ENCODE measurements around the gene MYBL2. TPM values are rescaled to one million over a fixed set of nuclear protein-coding genes. Genes with fewer than 3 reads are reported as not detected.

MYBL2 gene
- total and polyA plus RNA-seq, 2 experiments from 2014 or later = 3.5 to 13.8 TPM

GRCh38 chr20:43720007-43720406 lies 53.1 kb downstream of the MYBL2 start:
- no peak overlapping the region for H3K4me2 ChIP-seq
- WGBS (ENCODE audit: low lambda C conversion rate, missing lambda C conversion rate) = 94% methylated on average over 1 of the region's 1 CpG
- TF ChIP-seq EZH2phosphoT487 (IDR thresholded peaks at IDR 0.05; ENCODE audit: low read depth, severe bottlenecking, unreplicated experiment) = no peak
- no peak for TF ChIP-seq CTCF (IDR thresholded peaks at IDR 0.05; ENCODE audit: poor library complexity)
- no peak for TF ChIP-seq EZH2 (IDR thresholded peaks at IDR 0.05; ENCODE audit: borderline replicate concordance)

GRCh38 chr20:43721097-43721428 lies 54.1 kb downstream of the MYBL2 start:
- Histone ChIP-seq H3K36me3 (replicated peaks; ENCODE audit: insufficient read depth, low read depth) (no peaks in the 10 kb centered on the region), H3K79me2 (no peaks in the 10 kb centered on the region), H3K9me2 (replicated peaks; ENCODE audit: insufficient read depth) (no peaks in the 10 kb centered on the region), H4K20me1 (ENCODE audit: insufficient read depth, poor library complexity, severe bottlenecking) (no peaks in the 10 kb centered on the region), H3K27me3 (no peaks in the 10 kb centered on the region), H3K4me2 (no peak overlapping the region), H3K4me3 (no peak overlapping the region), H3K9me3 (ENCODE audit: low read depth) (no peaks in the 10 kb centered on the region), H3K27ac (no peak overlapping the region), H2AFZ (no peak overlapping the region), H3K4me1 (ENCODE audit: insufficient read depth) (no peaks in the 10 kb centered on the region)
- WGBS (ENCODE audit: low lambda C conversion rate, missing lambda C conversion rate) = 4% methylated on average over 2 of the region's 2 CpGs
- TF ChIP-seq EZH2 (IDR thresholded peaks at IDR 0.05; ENCODE audit: borderline replicate concordance) (no peak), CTCF (IDR thresholded peaks at IDR 0.05; ENCODE audit: poor library complexity) (no peak)
- no peak for DNase-seq (ENCODE audit: low spot score)

More at GRCh38 chr20:43720007-43720406, 53.1 kb downstream of the MYBL2 start:
- H3K36me3 ChIP-seq (replicated peaks; ENCODE audit: insufficient read depth, low read depth) = no peaks in the 10 kb centered on the region
- no peak for DNase-seq (ENCODE audit: low spot score)
- H3K27ac ChIP-seq = no peak overlapping the region
- no peaks in the 10 kb centered on the region for H3K4me1 ChIP-seq (ENCODE audit: insufficient read depth)
- no peaks in the 10 kb centered on the region for H3K9me2 ChIP-seq (replicated peaks; ENCODE audit: insufficient read depth)
- H3K9me3 ChIP-seq (ENCODE audit: low read depth) = no peaks in the 10 kb centered on the region
- no peaks in the 10 kb centered on the region for H3K79me2 ChIP-seq
- H3K27me3 ChIP-seq = no peaks in the 10 kb centered on the region
- H3K4me3 ChIP-seq = no peak overlapping the region
- H2AFZ ChIP-seq = no peak overlapping the region
- H4K20me1 ChIP-seq (ENCODE audit: insufficient read depth, poor library complexity, severe bottlenecking) = no peaks in the 10 kb centered on the region

GRCh38 chr20:43721429-43722152 lies 54.7 kb downstream of the MYBL2 start:
- Histone ChIP-seq H3K27me3 (no peaks in the 10 kb centered on the region), H3K4me2 (no peak overlapping the region), H3K4me1 (ENCODE audit: insufficient read depth) (no peaks in the 10 kb centered on the region), H3K79me2 (no peaks in the 10 kb centered on the region), H3K36me3 (replicated peaks; ENCODE audit: insufficient read depth, low read depth) (no peaks in the 10 kb centered on the region), H2AFZ (no peak overlapping the region), H3K9me2 (replicated peaks; ENCODE audit: insufficient read depth) (no peaks in the 10 kb centered on the region), H3K4me3 (no peak overlapping the region), H3K27ac (no peak overlapping the region), H3K9me3 (ENCODE audit: low read depth) (no peaks in the 10 kb centered on the region), H4K20me1 (ENCODE audit: insufficient read depth, poor library complexity, severe bottlenecking) (no peaks in the 10 kb centered on the region)
- no peak for DNase-seq (ENCODE audit: low spot score)
- TF ChIP-seq EZH2 (IDR thresholded peaks at IDR 0.05; ENCODE audit: borderline replicate concordance) (no peak), EZH2phosphoT487 (IDR thresholded peaks at IDR 0.05; ENCODE audit: low read depth, severe bottlenecking, unreplicated experiment) (no peak), CTCF (IDR thresholded peaks at IDR 0.05; ENCODE audit: poor library complexity) (no peak)
- 69% methylated on average over 15 of the region's 15 CpGs for WGBS (ENCODE audit: low lambda C conversion rate, missing lambda C conversion rate)
